Esophagus muscularis mucosa (tissue), 4 donors: ENCODE data around the gene RETSAT. TPM values are rescaled to one million over a fixed set of nuclear protein-coding genes. Genes with fewer than 3 reads are reported as not detected.

Experiments
- DNase-seq: peaks from one replicate; pipeline ENCODE4 v3.0.0-alpha.2; 2017; ENCODE audit errors: extremely low spot score
- H3K27ac ChIP-seq, 4 donors: fragments of 200-600 bp; sonication (generic); replicated peaks in 1 of 4; 1 replicate in 3 of 4; 2 replicates in 1 of 4; pipeline ENCODE4 v1.5.1; 2016 to 2019; ENCODE audit warnings: mild to moderate bottlenecking in 1 of 4
- H3K27me3 ChIP-seq, 4 donors: fragments of 200-600 bp; sonication (generic); one replicate each; pipeline versions ENCODE4 v1.5.1 to v1.6.0; 2016 to 2019
- H3K36me3 ChIP-seq, 4 donors: fragments of 200-600 bp; sonication (generic); one replicate each; pipeline ENCODE4 v1.5.1; 2016 to 2019
- H3K4me1 ChIP-seq, 4 donors: fragments of 200-600 bp; sonication (generic); one replicate each; pipeline ENCODE4 v1.5.1; 2016 to 2019
- H3K4me3 ChIP-seq, 4 donors: fragments of 200-600 bp; sonication (generic); 1 replicate in 2 of 4; 2 replicates in 2 of 4; pipeline ENCODE4 v1.5.1; 2016 to 2019; ENCODE audit warnings: mild to moderate bottlenecking in 4 of 4, moderate library complexity in 1 of 4
- H3K9me3 ChIP-seq, 4 donors: fragments of 200-600 bp; sonication (generic); 1 replicate in 3 of 4; 2 replicates in 1 of 4; pipeline ENCODE4 v1.5.1; 2016 to 2019
- CTCF ChIP-seq, 3 experiments: fragments of 200-600 bp in 2 of 3; fragments of 450-650 bp in 1 of 3; sonication (generic) in 2 of 3; IDR thresholded peaks; one replicate each; pipeline ENCODE4 v1.5.1; 2017 to 2019; ENCODE audit warnings: antibody characterized with exemption in 3 of 3, mild to moderate bottlenecking in 2 of 3, moderate library complexity in 1 of 3
- EP300 ChIP-seq: sonication (generic); formaldehyde crosslinking; IDR thresholded peaks from one replicate; pipeline ENCODE4 v1.6.1; 2017; ENCODE audit warnings: antibody characterized with exemption
- POLR2A ChIP-seq: fragments of 450-650 bp; IDR thresholded peaks from one replicate; pipeline ENCODE4 v1.6.1; 2017; ENCODE audit warnings: antibody characterized with exemption, moderate library complexity, mild to moderate bottlenecking, low read depth
- POLR2AphosphoS5 ChIP-seq, 2 donors: sonication (generic); formaldehyde crosslinking; IDR thresholded peaks; one replicate each; pipeline ENCODE4 v1.6.1; 2017; ENCODE audit warnings: antibody characterized with exemption in 2 of 2
- WGBS: methylation state at CpG from one replicate; pipeline ENCODE4 v1.1.5; 2018; 5-methylcytosine and 5-hydroxymethylcytosine counted together
- intact Hi-C: fragments of 100-400 bp; cut with DNase I; formaldehyde crosslinking; loops from one replicate; pipeline ENCODE4 v1.15.1; 2023
- total RNA-seq, 4 donors: library from RNA; depleted of rRNA; stranded (reverse); fragments of >200 nt; gene quantifications; one replicate each; pipeline versions ENCODE4 v1.1.0 to v1.2.1, GENCODE V29; 2016

The RETSAT gene
- 10 to 100 TPM; 34.3 to 63.7 (median 45.7) TPM for total RNA-seq

GRCh38 chr2:85354286-85355072, at the start of gene RETSAT, which contains the start of gene ELMOD3:
Gene RETSAT, minus strand, starts transcription at chr2:85354528. Its CDS starts 21 bp downstream, at chr2:85354507.
Gene ELMOD3, plus strand, starts transcription at chr2:85354769. Its CDS starts 2,430 bp downstream, at chr2:85357199.
- Histone ChIP-seq H3K27me3 (no peaks in the 10 kb centered on the region), H3K9me3 (no peaks in the 10 kb centered on the region), H3K4me3 (peak within 1 kb of the TSS; percentile 69 to 93 (median 78)), H3K4me1 (peaks cover 24 to 64% (median 53%) of the 10 kb centered on the region in 4 donors), H3K36me3 (peaks cover 16 to 66% (median 48%) of the 10 kb centered on the region in 4 donors), H3K27ac (peak within 1 kb of the TSS; percentile 82 to 90 (median 86))
- DNase-seq = peak; percentile 99
- TF ChIP-seq EP300 (no peak), POLR2AphosphoS5 (IDR thresholded peaks at IDR 0.05) (peak; percentile 94 to 97), POLR2A (peak; percentile 92), CTCF (IDR thresholded peaks at IDR 0.05) (peak in 1 of 3 experiments; percentile 29)
- intact Hi-C loops = no loop called here
- 1% methylated on average over 30 of the region's 42 CpGs for WGBS

- Histone ChIP-seq H3K9me3 (peaks cover 0 to 5% (median 0%) of the 10 kb centered on the region in 4 donors), H3K4me3 (no peak overlapping the region), H3K27ac (no peak overlapping the region), H3K4me1 (peaks cover 0 to 11% (median 7%) of the 10 kb centered on the region in 4 donors), H3K27me3 (no peaks in the 10 kb centered on the region), H3K36me3 (peaks cover 0 to 19% (median 0%) of the 10 kb centered on the region in 4 donors)
- WGBS = 86% methylated on average over 7 of the region's 8 CpGs
- TF ChIP-seq POLR2A = no peak
- TF ChIP-seq EP300 = no peak
- DNase-seq = no peak
- intact Hi-C loops = no loop called here
Observed at GRCh38 chr2:85401844-85402243, 47.5 kb upstream of the RETSAT start.

GRCh38 chr2:85401464-85401805, 47.1 kb upstream of the RETSAT start:
- Histone ChIP-seq H3K27me3 (no peaks in the 10 kb centered on the region), H3K27ac (no peak overlapping the region), H3K36me3 (peaks cover 0 to 19% (median 0%) of the 10 kb centered on the region in 4 donors), H3K9me3 (peaks cover 0 to 5% (median 0%) of the 10 kb centered on the region in 4 donors), H3K4me1 (peaks cover 0 to 15% (median 12%) of the 10 kb centered on the region in 4 donors), H3K4me3 (no peak overlapping the region)
- intact Hi-C loops = no loop called here
- no CpG with 5 or more reads among the region's 7 CpGs for WGBS
- DNase-seq = no peak
- no peak for TF ChIP-seq POLR2A
- no peak for TF ChIP-seq EP300
- no peak for TF ChIP-seq CTCF (IDR thresholded peaks at IDR 0.05)
- no peak for TF ChIP-seq POLR2AphosphoS5 (IDR thresholded peaks at IDR 0.05)

- TF ChIP-seq POLR2AphosphoS5 (IDR thresholded peaks at IDR 0.05) = no peak
- TF ChIP-seq CTCF (IDR thresholded peaks at IDR 0.05) = no peak
- no peak for TF ChIP-seq POLR2A
- no peak for TF ChIP-seq EP300
- WGBS = 57% methylated on average over 8 of the region's 14 CpGs
Observed at GRCh38 chr2:85400541-85401463, 46.5 kb upstream of the RETSAT start.

More at GRCh38 chr2:85400541-85401463, 46.5 kb upstream of the RETSAT start:
- H3K36me3 ChIP-seq = peaks cover 0 to 19% (median 0%) of the 10 kb centered on the region in 4 donors
- peaks cover 0 to 5% (median 0%) of the 10 kb centered on the region in 4 donors for H3K9me3 ChIP-seq
- H3K4me3 ChIP-seq = no peak overlapping the region
- no peak overlapping the region for H3K27ac ChIP-seq
- no peaks in the 10 kb centered on the region for H3K27me3 ChIP-seq
- DNase-seq = no peak
- H3K4me1 ChIP-seq = peaks cover 0 to 22% (median 18%) of the 10 kb centered on the region in 4 donors
- intact Hi-C loops = no loop called here
